Spleen (tissue), 11 donors: ENCODE measurements around the gene SETSIP. TPM values are rescaled to one million over a fixed set of nuclear protein-coding genes. Genes with fewer than 3 reads are reported as not detected.
A peak's percentile ranks its signal among the peaks of the same experiment; 100 is the strongest.

Experiments
- DNase-seq: peaks from one replicate; pipeline ENCODE4 v3.0.0-alpha.2; 2020
- H3K27ac ChIP-seq, 8 donors: fragments of 200-600 bp; sonication (generic) in 7 of 8; 1 replicate in 4 of 8; 2 replicates in 4 of 8; pipeline versions ENCODE4 v1.5.0 to v1.8.0; 2016 to 2021; ENCODE audit warnings: inconsistent platforms in 4 of 8, mild to moderate bottlenecking in 4 of 8, moderate library complexity in 1 of 8
- H3K27me3 ChIP-seq, 7 donors: fragments of 200-600 bp; sonication (generic) in 6 of 7; replicated peaks in 1 of 7; 1 replicate in 4 of 7; 2 replicates in 3 of 7; pipeline versions ENCODE4 v1.5.0 to v1.8.0; 2016 to 2021; ENCODE audit warnings: inconsistent platforms in 3 of 7, mild to moderate bottlenecking in 1 of 7
- H3K36me3 ChIP-seq, 6 donors: fragments of 200-600 bp; sonication (generic) in 5 of 6; 1 replicate in 4 of 6; 2 replicates in 2 of 6; pipeline versions ENCODE4 v1.5.0 to v1.8.0; 2016 to 2021; ENCODE audit warnings: inconsistent platforms in 2 of 6
- H3K4me1 ChIP-seq, 6 donors: fragments of 200-600 bp; sonication (generic) in 5 of 6; 1 replicate in 3 of 6; 2 replicates in 3 of 6; pipeline versions ENCODE4 v1.5.0 to v1.8.0; 2016 to 2021; ENCODE audit warnings: inconsistent platforms in 3 of 6
- H3K4me3 ChIP-seq, 8 donors: fragments of 200-600 bp; sonication (generic) in 7 of 8; 1 replicate in 4 of 8; 2 replicates in 4 of 8; pipeline versions ENCODE4 v1.5.0 to v1.8.0; 2016 to 2021; ENCODE audit warnings: inconsistent platforms in 4 of 8, mild to moderate bottlenecking in 4 of 8, moderate library complexity in 2 of 8
- H3K9me3 ChIP-seq, 8 donors: fragments of 200-600 bp; sonication (generic) in 7 of 8; 1 replicate in 4 of 8; 2 replicates in 4 of 8; pipeline versions ENCODE4 v1.5.0 to v1.8.0; 2016 to 2021; ENCODE audit warnings: inconsistent platforms in 4 of 8
- POLR2A ChIP-seq, 3 donors: fragments of 450-650 bp; IDR thresholded peaks; one replicate each; pipeline ENCODE4 v1.5.1; 2017; ENCODE audit warnings: antibody characterized with exemption in 3 of 3, mild to moderate bottlenecking in 1 of 3
- POLR2AphosphoS5 ChIP-seq, 3 donors: sonication (generic); formaldehyde crosslinking; IDR thresholded peaks; one replicate each; pipeline ENCODE4 v1.5.1; 2017; ENCODE audit warnings: antibody characterized with exemption in 3 of 3
- WGBS, 5 donors: extraction: QIAGEN DNeasy Blood & Tissue Kit in 3 of 5; methylation state at CpG; one replicate each; pipeline versions ENCODE4 v1.1.5 to v1.1.7; 2013 to 2018; 5-methylcytosine and 5-hydroxymethylcytosine counted together
- intact Hi-C: fragments of 100-400 bp; cut with DNase I; formaldehyde crosslinking; loops from one replicate; pipeline ENCODE4 v1.15.0; 2023; ENCODE audit warnings: low total_unique reads
- polyA plus RNA-seq, 3 donors: library from polyadenylated mRNA; stranded (reverse); fragments of 200-250 nt; gene quantifications; one replicate each; pipeline ENCODE4 v1.2.1, GENCODE V29; 2013
- total RNA-seq, 7 donors: library from RNA; depleted of rRNA in 3 of 7; stranded (reverse); fragments of >200 nt in 3 of 7; fragmentation: NEBNext Ultra II Directional in 4 of 7; extraction: Animal tissue kit (Norgen Biotek cat#: 25700) in 4 of 7; gene quantifications; one replicate each; pipeline versions ENCODE4 v1.1.0 to v1.2.1, GENCODE V29; 2016 to 2021
- TF ChIP-seq, protein P1 (sequence below), 11 experiments: fragments of 200-600 bp in 7 of 11; fragments of 450-650 bp in 4 of 11; sonication (generic) in 4 of 11; IDR thresholded peaks in 8 of 11; conservative IDR thresholded peaks in 3 of 11; 1 replicate in 7 of 11; 2 replicates in 4 of 11; pipeline versions ENCODE4 v1.4.0 to v1.8.0; 2016 to 2021; ENCODE audit warnings: antibody characterized with exemption in 11 of 11, inconsistent platforms in 4 of 11, mild to moderate bottlenecking in 1 of 11
- donor health status: healthy with polysubstance abuse.
- donor health status: DM: no; HTN: no; CAD: no; lungs with moderate emphysema.
- donor health status: DM: no; HTN: no; CAD: no.
- donor health status: Bipolar disorder and iron deficiency.
- donor health status: healthy.
- donor health status: DM: no; HTN: no; CAD: no.
- donor health status: DM: yes; HTN: yes; CAD: no.

The SETSIP gene
- total and polyA plus RNA-seq, 10 donors: 0.15 TPM; not detected in 9

GRCh38 chr1:92031281-92032110, 43.7 kb downstream of the SETSIP start:
- H3K9me3 ChIP-seq: peaks cover 0 to 1% (median 0%) of the 10 kb centered on the region in 8 donors
- no peak for DNase-seq
- H3K4me1 ChIP-seq: peaks cover 0 to 18% (median 8%) of the 10 kb centered on the region in 6 donors
- TF ChIP-seq, protein P1, sequence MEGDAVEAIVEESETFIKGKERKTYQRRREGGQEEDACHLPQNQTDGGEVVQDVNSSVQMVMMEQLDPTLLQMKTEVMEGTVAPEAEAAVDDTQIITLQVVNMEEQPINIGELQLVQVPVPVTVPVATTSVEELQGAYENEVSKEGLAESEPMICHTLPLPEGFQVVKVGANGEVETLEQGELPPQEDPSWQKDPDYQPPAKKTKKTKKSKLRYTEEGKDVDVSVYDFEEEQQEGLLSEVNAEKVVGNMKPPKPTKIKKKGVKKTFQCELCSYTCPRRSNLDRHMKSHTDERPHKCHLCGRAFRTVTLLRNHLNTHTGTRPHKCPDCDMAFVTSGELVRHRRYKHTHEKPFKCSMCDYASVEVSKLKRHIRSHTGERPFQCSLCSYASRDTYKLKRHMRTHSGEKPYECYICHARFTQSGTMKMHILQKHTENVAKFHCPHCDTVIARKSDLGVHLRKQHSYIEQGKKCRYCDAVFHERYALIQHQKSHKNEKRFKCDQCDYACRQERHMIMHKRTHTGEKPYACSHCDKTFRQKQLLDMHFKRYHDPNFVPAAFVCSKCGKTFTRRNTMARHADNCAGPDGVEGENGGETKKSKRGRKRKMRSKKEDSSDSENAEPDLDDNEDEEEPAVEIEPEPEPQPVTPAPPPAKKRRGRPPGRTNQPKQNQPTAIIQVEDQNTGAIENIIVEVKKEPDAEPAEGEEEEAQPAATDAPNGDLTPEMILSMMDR (IDR thresholded peaks at IDR 0.05 in 8 of 11, conservative IDR thresholded peaks at IDR 0.05 in 3 of 11): no peak
- no peak for TF ChIP-seq POLR2A (IDR thresholded peaks at IDR 0.05)
- TF ChIP-seq POLR2AphosphoS5 (IDR thresholded peaks at IDR 0.05): no peak
- H3K27me3 ChIP-seq: peaks cover 0 to 49% (median 19%) of the 10 kb centered on the region in 7 donors
- no peaks in the 10 kb centered on the region for H3K36me3 ChIP-seq
- WGBS, 5 donors: 85 to 94% (median 86%) methylated on average over 6 of the region's 6 CpGs
- no peak overlapping the region for H3K27ac ChIP-seq
- intact Hi-C loops: no loop called here
- H3K4me3 ChIP-seq: no peak overlapping the region

- H3K4me3 ChIP-seq: peak overlapping the region in 1 of 8 donors; percentile 71
- H3K36me3 ChIP-seq: no peaks in the 10 kb centered on the region
- no peak for TF ChIP-seq POLR2A (IDR thresholded peaks at IDR 0.05)
- no peak for TF ChIP-seq POLR2AphosphoS5 (IDR thresholded peaks at IDR 0.05)
- TF ChIP-seq, protein P1 (IDR thresholded peaks at IDR 0.05 in 8 of 11, conservative IDR thresholded peaks at IDR 0.05 in 3 of 11): no peak
- intact Hi-C loops: no loop called here
- no peak overlapping the region for H3K27ac ChIP-seq
- peaks cover 0 to 49% (median 19%) of the 10 kb centered on the region in 7 donors for H3K27me3 ChIP-seq
- DNase-seq: no peak
- 20 to 26% (median 23%) methylated on average over 4 of the region's 4 CpGs for WGBS, 5 donors
- peaks cover 0 to 18% (median 8%) of the 10 kb centered on the region in 6 donors for H3K4me1 ChIP-seq
- H3K9me3 ChIP-seq: peaks cover 0 to 8% (median 0%) of the 10 kb centered on the region in 8 donors
Observed at GRCh38 chr1:92030656-92031107, 44.5 kb downstream of the SETSIP start.

DNA sequence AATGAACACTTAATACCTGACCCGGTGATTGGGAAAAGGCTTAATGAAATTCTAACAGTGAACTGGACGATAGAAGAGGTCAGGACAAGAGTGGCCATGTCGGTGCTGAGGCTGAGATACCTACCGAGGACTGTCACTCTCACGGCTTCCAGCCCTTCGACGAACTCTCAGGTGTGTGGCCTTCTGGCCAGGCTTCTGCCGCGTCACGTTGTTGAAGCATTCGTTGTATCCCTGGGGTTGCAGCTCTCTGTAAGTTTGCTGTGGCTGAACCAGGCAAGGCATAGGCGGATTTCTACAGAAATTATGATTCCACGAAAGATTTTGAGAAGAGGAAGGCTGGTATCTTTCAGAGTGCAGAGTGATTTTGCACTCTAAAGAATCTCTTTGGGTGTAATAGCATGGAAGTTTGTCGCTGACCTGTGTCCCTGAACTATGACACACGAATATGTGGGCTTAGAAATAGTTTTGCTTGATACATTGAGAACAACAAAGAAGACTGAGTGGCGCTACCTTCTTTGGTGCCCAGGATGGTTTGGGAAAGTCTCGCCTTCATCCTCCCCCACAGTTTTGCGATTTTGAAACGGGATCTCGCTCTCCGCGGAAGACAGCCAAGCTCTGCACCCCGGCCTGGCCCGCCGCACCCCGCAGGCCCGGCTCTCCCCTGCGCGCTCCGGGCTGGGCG, 45.8 kb downstream of the SETSIP start:
- Histone ChIP-seq H3K4me3 (peak overlapping the region in 5 of 8 donors; percentile 35 to 71 (median 38)), H3K4me1 (peaks cover 0 to 18% (median 8%) of the 10 kb centered on the region in 6 donors), H3K27me3 (peaks cover 0 to 49% (median 19%) of the 10 kb centered on the region in 7 donors), H3K9me3 (peaks cover 0 to 8% (median 0%) of the 10 kb centered on the region in 8 donors), H3K27ac (no peak overlapping the region), H3K36me3 (no peaks in the 10 kb centered on the region)
- no peak for DNase-seq
- intact Hi-C loops: no loop called here
- TF ChIP-seq POLR2AphosphoS5 (IDR thresholded peaks at IDR 0.05): no peak
- TF ChIP-seq POLR2A (IDR thresholded peaks at IDR 0.05): no peak
- TF ChIP-seq, protein P1 (IDR thresholded peaks at IDR 0.05 in 8 of 11, conservative IDR thresholded peaks at IDR 0.05 in 3 of 11): no peak
- WGBS, 5 donors: 44 to 53% (median 46%) methylated on average over 24 to 31 of the region's 31 CpGs
